Stimulated activated CD4-positive, alpha-beta T cell treated with anti-CD3 and anti-CD28 coated beads, Interleukin-1b, Interleukin-23, amount 100 ng/mL, for 24 hours (primary cell): ENCODE results near the gene COX6B2.

Experiments used
- DNase-seq, 4 experiments: peaks; one replicate each; pipeline ENCODE4 v3.0.0-alpha.2; 2020; ENCODE audit warnings: low read depth in 4 of 4, low spot score in 1 of 4

The COX6B2 gene

GRCh38 chr19:55362990-55363716, 8.6 kb upstream of the COX6B2 start, which contains the start of gene GARIN5B:
GARIN5B (minus strand) TSS chr19:55363260; CDS start chr19:55363066, 194 bp downstream.
- DNase-seq, result no peak

DNA sequence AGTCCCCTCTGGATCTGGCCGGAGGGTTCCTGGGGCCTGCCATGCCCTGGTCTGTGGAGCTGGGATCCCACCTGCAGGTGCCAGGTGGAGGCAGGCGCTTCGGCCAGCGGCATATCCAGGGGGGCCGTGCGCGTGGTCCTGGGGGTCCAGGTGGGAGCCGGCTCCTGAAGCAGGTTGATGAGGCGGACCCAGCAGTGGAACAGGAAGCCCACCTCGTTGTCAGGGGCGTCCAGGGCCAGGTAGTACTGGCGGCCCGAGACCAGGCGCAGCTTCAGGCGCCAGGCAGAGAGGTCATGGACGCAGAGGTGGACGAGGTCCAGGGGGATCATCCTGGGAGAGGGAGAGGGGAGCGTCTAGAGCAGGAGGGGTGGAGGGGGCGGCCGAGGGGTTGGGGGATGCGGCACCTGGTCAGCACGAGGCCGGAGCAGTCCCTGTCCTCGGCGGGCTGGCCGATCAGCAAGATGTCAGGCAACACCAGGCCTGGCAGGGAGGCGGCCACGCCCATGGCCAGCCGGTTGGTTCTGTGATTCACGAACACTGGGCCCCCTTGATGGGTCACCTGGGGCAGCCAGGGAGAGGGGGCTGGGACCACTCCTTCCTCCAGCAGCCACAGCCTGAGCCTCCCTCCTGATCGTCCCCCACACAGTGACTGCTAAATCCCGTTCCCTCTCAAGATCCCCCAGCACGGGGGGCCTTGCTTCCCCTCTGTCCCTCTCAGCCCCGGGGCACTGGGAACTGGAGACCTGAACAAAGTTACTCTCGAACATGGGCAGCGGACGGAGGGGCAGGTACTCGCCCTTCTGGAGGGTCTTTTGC, 7.9 kb upstream of the COX6B2 start:
- DNase-seq, result no peak

DNA sequence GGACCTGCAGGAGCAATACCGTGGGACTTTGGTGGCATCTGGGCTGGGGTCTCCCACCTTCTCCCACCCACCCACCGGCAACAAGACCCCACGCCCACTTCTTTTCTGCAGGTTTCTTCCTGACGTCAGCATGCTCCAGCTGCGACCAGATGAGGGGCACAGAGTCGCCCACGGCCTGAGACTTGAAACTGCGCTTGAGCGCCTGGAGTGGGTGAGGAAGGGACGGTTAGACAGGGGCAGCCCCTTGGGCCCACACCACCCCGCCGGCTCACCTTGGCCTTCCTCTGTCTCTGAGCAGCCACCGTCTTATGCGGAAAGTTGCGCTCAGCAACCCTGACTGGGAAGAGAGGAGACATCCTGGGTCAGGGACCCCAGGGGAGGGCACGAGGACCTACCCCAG, 6.4 kb upstream of the COX6B2 start:
- DNase-seq, result no peak

- no peak for DNase-seq
Measured at GRCh38 chr19:55358943-55359908, 4.7 kb upstream of the COX6B2 start.

DNA sequence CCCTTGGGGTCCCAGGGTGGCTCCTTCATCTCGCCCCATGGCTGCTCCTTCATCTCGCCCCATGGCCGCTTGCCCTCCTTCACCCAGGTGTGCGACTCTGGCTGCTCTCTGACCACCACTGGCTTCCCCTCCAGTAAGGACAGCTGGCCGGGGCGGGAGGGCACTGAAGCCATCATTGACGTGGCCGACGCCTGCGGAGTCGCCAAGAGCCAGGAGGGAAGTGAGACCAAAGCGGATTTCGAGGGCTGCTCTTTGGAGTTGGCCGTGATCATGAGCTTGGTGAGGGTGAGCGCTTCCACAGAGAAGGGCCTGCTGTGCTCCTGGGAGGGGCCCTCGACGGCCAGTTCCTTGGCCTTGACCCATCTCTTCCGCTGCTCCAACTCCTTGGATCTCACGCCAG, 4.0 kb upstream of the COX6B2 start:
- no peak for DNase-seq

DNA sequence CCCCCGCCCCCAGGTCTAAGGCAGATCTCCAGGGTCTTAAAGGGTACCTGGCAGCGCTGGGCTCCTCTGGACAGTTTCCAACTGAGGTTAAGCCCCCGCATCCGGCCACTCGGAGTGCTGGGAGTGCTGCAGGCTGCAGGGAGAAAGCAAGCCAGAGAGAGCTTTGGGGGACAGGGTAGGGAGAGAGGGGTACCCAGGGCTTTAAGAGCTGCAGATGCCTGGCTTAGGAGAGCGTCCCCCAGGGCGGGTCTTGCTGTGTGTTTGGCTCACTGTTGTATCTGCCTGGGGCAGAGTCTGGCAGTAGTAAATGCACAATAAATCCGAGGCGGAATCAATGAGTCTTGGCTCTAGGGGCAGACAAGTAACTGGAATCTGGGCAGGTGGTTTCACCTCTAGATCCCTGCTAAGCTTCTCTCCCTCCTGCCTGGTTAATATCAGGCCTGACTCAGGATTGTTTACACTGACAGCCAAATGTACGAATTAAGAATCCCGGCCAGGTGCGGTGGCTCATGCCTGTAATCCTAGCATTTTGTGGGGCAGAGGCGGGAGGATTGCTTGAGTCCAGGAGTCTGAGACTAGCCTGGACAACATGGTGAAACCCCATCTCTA, 798 bp upstream of the COX6B2 start:
- no peak for DNase-seq

- peak in 3 of 4 experiments; percentile 33 to 45 (median 41) for DNase-seq
Measured at GRCh38 chr19:55353803-55354697, 469 bp downstream of the COX6B2 start.

GRCh38 chr19:55353356-55353802, 1.1 kb downstream of the COX6B2 start:
- no peak for DNase-seq

- DNase-seq, result no peak
Measured at GRCh38 chr19:55352549-55353145, 1.9 kb downstream of the COX6B2 start.

- no peak for DNase-seq
Measured at GRCh38 chr19:55352040-55352439, 2.5 kb downstream of the COX6B2 start.

GRCh38 chr19:55350620-55351315, 3.8 kb downstream of the COX6B2 start:
- no peak for DNase-seq

DNA sequence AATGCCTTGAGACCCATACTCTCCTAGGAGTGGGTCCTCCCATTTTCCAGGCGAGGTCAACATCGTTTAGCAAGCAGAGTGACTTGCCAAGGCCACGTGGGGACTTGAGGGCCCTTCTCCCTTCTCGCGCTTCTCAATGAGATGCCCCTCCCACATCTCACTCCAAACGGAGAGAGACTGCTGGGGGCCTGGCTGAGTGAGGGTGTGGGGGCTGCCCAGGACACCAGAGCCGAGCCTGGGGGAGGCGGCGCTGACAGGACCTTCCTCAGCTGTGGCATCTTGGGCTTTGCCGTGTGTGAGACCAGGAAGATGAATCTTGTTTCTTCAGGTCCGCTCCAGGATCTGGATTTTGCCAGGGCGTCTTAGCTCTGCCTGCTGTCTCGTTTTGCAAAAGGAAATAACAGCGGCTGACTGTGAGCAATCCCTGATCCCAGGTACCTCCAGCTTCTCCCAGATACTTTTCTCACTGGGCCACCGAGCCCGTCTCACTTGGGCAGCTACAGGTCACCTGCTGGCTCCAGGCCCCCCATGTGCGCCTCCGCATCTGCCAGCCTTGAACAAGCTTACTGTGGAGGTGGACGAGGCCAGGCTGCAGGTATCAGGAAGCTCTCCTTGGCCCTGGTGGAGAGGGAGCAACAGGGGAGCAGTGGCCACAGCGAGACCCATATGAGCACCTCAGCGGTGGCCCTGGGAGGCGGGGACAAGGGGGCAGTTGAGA, 6.0 kb downstream of the COX6B2 start:
- no peak for DNase-seq

DNA sequence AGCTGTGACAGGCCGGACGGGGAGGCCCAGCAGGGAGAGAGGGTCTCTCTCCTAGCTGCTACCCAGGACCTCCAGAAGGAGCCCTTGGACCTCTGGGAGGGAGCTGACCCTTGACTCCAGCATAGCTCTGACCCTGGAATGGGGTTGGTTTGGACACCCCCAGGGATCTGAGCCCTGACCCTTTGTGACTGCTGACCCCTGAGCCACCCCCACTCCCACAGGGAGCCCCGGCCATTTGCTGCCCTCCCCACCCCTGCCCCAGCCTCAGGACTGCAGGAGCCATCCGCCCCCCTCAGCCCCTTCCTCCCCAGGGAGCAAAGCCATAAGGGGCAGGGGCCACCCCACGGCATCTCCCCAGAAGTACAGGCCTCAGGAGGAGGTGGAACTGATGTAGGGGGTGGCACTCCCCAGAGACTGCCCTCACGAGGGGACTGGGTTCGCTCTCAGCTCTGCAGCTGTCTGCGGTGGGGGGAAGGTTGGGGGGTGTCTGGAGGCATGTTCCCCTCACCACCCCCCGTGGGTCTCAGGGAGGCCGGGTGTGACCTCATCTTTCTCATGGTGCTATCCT, 7.0 kb downstream of the COX6B2 start:
- DNase-seq, result no peak

DNA sequence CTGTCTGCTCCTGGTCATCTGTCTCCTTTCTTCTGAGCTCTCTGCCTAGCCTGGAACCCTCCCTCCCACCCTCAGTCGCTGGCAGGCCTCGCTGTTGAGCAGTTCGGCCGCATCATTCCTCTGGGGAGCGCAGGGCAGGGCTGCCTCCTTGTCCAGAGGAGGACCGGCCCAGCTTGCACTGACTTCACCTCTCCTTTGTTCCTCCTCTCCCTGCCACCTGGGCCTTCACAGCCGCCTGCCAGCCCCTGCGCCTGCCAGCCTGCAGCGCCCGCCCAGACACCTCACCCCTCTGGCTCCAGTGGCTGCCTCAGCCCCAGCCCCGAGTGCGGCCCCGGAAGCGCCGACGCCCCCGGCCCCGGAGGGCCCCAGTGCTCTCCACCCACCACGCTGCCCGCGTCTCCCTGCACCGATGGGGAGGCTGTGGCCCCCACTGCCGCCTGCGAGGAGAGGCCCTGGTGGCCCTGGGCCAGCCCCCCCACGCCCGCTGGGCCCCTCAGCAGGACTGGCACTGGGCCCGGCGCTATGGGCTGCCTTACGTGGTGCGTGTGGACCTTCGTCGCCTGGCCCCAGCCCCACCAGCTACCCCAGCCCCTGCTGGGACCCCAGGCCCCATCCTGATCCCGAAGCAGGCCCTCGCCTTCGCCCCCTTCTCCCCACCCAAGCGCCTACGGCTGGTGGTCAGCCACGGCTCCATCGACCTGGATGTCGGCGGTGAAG, 7.6 kb downstream of the COX6B2 start:
- DNase-seq, result no peak

DNA sequence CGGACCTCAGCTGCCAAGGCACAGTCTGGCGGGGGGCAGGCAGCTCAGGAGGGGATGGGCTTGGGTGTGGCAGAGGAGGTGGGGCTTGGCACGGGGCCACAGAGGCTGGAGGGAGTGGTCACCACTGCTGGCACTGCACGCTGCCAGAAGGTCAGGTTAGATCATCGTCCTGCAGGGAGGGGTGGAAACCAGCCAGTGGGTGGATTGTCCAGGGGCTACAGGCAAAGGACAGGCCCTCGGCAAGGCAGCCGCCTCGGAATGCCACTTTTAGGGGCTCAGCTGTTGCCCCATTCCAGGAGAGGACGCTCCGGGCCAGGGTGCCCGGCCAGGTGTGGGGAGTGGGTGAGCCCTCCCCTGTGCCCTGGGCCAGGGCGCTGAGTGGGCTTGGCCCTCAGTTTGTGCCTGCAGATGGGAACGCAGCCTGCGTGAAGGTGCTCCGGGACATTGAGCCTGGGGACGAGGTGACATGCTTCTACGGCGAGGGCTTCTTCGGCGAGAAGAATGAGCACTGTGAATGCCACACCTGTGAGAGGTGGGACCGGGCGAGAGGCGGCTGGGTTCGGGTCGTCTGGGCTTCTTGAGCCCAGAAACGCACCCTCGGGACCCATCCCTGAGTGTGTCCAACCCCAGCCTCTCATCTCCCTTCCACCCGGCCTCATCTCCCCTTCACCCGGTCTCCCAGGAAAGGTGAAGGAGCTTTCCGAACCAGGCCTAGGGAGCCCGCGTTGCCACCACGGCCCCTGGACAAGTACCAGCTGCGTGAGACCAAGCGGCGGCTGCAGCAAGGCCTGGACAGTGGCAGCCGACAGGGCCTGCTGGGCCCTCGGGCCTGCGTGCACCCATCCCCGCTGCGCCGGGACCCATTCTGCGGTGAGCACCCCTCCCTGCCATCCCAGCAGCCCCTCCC, 8.4 kb downstream of the COX6B2 start:
- no peak for DNase-seq
